ENCODE results near the gene CCDC92.
A peak's percentile ranks its signal among the peaks of the same experiment; 100 is the strongest.
"Not testable (repeated sequence)": the region's sequence is repeated elsewhere in the genome, so short reads cannot be mapped to it uniquely, and the experiment has no call there.

The CCDC92 gene

DNA sequence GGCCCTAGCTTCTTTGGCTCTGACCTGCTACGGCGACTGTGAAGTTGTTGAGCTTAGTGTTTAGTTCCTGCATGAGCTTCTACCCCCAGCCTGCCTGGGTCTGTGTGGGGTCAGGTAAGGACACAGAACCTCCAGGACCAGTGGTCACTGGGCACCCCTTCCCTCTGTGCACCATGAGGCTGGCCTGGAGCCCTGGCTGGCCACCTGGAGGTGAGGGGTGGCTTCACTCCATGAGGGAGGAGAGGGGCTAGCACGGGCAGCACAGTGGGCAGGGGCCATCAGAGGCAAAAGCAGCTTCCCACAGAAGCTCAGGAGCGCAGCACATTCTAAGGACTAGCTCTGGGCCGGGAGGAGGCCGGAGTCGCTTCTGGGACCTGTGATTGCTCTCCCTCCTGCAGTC lies 36.7 kb downstream of the CCDC92 start:
- DNase-seq, result no peak

DNA sequence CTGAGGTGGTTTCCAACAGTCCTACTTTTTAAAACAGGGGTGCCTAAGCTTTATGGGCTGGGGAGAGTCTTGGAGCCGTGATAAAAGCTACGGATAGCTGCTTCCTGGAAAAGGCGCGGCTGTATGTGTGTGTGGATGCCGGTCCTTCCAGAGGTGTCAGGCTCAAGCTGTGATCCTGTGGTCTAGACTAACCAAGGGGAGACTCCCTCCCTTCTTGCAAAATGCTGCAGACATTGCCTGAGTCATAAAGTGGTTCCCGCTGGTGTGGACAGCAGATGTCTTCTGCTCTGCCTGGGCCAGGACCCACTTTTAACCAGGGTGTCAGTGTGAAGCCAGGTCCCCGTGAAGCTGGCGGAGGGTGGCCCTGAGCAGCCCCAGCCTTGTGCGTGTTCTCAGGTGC lies 37.8 kb downstream of the CCDC92 start:
- DNase-seq, result no peak

DNA sequence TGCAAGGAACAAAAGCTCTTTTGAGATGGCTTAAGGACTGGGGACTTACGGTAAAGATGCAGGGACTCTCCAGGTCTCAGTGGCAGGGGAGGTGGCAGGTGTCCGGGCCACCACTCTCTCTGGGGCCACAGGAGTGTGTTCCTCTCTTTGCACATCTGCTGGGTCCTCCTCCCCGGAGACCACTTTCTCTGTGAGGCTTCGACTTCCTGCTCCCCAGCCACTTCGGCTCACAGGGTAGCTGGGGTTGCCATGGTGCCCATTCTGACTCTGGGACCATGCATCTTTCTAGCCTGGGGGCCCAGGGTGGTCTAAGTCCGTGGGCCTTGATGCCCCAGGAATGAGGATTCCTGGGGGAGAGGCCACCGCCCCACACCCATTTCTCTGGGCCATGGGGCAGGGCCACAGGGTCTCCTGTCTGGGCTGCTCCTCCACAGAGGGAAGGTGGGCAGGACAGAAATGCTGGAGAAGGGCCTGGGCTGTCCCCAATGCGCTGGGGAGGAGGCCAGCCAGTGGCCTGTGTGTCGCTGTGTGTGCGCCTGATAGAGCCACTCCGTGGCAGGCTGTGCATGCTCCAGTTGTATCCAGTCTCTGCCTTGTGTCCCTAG lies 38.5 kb downstream of the CCDC92 start:
- DNase-seq, result no peak

DNA sequence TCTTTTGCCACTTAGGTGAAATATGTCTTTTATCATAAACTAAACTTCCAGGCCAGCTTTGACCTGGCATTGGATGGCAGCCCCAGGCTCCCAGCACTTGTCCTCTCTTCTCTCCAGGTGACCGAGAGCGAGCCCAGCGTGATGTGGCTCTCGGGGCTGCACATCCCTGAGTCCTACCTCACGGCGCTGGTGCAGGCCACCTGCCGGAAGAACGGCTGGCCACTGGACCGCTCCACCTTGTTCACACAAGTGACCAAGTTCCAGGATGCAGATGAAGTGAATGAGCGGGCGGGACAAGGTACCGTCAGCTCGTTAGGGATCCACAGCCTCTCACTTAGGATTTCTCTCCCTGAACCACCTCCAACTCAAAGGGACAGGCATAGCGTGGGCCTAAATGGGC lies 39.4 kb downstream of the CCDC92 start:
- DNase-seq, result no peak

DNA sequence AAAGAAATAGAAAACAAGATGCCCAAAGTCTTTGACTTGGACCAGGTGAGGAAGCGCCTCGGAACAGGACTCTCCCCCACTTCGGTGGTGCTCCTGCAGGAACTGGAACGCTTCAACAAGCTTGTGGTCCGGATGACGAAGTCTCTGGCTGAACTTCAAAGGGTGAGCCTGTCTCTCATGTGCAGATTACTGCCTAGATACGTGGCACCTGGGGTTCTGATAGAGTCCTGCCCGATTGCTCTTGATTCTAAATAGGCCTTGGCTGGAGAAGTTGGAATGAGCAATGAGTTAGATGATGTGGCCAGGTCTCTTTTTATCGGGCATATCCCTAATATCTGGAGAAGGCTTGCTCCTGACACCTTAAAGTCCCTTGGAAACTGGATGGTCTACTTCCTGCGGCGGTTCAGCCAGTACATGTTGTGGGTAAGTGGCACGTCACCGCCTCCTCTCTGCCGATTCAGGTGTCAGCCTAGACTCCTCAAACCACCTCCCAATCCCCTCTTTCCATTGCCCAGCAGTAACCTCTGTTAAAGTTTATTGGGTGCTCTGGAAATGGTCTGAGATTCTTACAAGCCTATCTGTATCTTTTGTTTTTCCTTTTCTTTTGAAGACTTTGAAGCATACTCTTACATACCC lies 40.8 kb downstream of the CCDC92 start:
- DNase-seq, result peak; percentile 37 to 84 (median 62)

DNA sequence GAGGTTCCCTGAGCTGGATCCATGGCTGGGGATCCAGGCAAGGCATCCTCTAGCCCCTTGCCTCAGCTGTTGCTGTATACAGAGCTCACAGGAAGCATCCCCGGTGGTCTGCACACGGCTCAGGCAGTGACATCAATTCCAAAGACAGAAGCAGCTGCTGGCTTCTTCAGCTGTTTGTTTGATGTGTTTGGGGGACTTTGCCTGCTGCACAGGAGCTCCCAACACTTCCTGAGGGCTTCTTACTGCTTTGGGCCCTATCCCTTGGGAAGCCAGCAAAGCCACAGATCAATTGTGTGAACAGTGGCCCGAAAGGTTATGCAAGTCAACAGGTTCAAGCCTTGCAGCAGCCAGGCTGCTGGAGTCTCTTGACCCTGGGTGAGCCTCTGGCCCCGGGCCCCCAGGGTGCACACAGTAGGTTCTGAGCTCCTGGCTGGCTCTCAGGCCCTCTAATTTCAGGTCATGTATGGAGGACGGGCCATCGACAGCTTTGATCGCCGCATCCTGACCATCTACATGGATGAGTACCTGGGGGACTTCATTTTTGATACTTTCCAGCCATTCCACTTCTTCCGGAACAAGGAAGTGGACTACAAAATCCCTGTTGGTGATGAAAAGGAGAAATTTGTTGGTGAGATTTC lies 42.6 kb downstream of the CCDC92 start:
- DNase-seq, result no peak

DNA sequence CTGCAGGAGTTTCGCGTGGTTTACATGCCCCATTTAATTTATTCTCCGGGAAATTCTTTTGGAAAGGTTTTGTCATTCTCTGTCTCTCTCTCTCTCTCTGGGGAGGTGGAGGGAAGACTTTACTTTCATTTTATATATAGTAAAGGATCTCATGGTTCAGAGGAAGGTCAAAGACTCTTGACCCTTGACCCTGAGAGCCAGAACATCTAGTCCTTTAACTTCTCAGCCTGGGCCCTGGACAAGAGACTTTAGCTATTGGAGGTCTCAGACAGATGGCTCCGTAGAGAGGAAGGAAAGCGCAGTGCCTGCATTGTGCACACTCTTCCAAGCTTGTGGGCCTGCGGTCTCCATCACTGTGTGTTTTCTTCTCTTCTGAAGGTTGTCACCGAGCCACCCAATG lies 43.7 kb downstream of the CCDC92 start:
- DNase-seq, result no peak

DNA sequence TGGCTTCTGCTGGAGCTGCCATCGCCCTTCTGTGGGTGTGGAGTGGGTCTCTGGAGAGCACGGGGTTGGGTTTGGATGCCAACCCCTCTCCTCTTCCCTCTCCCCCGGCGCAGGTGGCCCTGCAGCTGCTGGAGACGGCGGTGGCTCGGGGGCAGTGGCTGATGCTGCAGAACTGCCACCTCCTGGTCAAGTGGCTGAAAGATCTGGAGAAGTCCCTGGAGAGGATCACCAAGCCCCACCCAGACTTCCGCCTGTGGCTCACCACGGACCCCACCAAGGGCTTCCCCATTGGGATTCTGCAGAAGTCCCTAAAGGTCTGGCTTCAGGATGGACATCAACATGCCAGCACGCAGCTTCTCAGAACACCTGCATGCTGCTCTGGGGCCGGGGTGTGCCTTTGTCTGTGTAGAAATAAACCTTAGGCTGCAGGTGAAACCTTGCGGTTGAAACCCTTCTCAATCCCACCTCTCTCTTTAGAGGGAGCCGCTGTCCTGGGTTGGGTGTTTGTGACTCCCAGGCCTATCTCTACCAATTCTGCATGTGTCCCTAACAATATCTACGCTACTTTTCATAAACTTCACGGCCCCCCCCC lies 44.3 kb downstream of the CCDC92 start:
- DNase-seq, result no peak

DNA sequence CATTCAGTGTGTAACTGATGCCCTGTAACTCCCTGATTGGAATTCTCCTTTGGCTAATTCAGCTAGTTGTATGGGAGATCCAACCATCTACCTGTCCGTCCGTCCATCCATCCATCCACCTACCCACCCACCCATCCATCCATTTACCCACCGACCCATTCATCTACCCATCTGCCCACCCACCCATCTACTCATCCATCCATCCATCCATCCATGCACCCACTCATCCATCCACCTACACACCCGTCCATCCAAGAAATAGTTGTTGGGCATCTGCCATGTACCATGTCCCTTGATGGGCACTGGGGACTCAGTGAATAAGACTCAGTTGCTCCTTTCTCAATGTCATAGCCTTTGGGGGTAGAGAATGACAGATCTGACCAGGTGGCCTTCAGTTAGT lies 48.1 kb downstream of the CCDC92 start:
- no peak for DNase-seq

DNA sequence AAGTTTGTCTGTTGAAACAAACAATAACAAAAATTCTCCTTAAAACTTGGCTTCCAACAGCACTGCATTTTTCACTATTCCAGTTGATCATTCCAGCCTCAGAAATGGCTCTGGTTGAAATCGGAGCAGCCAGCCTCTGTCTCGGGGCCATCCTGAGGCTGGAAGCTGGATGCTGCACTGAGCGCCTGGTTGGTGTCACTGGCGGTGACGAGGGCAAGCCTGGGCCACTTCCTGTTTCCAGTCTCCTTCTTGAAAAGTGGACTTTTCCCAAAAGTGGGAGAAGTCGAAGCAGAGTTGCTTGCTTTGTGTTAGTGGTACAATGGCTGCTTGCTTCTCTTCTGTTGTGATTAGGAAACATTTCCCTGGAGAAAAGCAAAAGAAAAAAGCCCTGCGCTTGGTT lies 48.7 kb downstream of the CCDC92 start:
- DNase-seq, result no peak

DNA sequence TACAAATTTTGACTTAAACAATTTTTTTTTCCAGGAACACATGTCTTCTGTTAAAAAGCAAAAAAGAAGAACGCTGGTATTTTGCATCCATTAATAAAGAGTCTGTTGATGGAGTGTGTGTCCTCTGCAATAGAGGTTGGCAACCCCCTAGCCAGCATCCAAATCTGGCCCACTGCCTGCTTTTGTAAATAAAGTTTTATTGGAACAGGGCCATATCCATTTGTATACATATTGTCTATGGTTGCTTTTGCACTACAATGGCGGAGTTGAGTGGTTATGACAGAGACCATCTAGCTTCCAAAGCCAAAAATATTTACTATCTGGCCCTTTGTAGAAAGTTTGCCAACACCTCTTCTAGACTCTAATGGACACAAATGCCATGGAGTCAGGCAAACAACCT lies 49.6 kb downstream of the CCDC92 start:
- no peak for DNase-seq

DNA sequence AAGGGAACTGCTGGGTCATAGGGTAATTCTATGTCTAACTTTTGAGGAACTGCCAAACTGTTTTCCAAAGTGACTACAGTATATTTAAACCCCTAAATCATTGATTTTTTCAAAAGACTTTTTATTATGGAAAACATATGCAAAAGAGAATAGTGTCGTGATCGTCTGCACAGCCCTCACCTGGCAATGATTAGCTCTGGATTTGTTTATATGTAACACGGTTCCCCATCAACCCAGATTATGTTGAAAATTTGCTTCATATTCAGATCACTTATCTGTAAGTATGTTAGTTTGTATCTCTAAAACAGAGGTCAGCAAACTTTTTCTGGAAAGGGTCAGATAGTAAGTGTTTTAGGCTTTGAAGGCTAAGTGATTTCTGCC lies 52.7 kb downstream of the CCDC92 start:
- no peak for DNase-seq

DNA sequence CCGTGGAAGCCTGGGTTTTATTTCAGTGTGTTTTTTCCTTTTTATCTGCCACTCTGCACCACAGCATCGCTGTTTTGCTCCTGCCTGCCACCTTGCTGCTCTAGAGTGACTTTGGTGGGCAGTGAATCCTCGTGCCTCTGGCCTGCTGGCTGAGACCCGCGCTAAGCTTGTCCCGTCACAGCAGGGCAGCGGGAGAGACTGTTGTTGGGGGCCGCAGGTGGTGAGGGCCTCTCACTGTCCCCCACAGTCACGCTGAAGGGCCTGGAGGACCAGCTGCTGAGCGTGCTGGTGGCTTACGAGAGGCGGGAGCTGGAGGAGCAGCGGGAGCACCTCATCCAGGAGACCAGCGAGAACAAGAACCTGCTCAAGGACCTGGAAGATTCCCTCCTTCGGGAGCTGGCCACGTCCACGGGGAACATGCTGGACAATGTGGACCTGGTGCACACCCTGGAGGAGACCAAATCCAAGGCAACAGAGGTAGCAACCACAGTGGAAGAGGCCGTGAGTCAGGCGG lies 55.2 kb downstream of the CCDC92 start:
- no peak for DNase-seq

DNA sequence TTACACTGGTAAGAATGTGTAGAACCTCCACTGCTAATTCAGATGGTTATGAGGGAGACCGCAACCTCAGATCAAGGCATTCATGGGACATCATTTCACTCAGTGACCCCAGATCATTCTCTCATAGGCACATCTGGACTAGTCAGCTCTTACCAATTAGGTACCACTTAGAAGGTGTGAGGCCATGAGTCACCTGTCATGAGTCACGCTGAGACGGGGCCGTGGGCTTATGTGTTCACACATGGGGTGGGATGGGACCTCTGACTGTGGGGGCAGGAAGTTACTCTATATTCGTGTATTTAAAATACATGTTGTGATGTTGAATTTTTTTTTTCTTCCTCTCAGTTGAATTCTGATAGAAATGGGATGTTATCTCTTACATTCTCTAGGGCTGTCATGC lies 55.9 kb downstream of the CCDC92 start:
- no peak for DNase-seq

DNA sequence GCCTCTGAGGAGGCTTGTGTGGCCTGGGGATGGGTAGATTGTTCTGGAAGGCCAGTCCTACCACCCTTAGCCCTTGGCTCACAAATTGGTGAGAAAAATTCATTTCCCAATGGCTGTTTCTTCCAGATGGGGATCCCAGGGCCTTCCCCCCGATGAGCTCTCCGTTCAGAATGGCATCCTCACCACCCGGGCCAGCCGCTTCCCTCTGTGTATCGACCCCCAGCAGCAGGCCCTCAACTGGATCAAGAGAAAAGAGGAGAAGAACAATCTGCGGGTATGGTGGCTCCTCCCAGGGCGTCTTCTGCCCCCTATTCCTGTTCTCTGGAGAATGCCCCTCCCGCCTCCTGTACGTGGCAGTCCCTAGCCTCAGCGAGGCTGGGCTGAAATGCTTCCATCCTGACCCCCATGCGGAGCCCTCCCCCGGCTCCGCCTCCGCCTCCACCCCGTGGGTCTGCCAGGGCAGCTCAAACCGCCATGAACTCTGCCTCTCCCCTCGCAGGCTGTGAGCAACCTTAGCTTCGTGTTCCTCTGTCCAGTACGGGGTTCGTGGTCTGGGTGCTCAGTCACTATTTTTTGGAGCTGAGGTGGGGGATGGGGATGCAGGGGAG lies 57.8 kb downstream of the CCDC92 start:
- DNase-seq, result no peak

DNA sequence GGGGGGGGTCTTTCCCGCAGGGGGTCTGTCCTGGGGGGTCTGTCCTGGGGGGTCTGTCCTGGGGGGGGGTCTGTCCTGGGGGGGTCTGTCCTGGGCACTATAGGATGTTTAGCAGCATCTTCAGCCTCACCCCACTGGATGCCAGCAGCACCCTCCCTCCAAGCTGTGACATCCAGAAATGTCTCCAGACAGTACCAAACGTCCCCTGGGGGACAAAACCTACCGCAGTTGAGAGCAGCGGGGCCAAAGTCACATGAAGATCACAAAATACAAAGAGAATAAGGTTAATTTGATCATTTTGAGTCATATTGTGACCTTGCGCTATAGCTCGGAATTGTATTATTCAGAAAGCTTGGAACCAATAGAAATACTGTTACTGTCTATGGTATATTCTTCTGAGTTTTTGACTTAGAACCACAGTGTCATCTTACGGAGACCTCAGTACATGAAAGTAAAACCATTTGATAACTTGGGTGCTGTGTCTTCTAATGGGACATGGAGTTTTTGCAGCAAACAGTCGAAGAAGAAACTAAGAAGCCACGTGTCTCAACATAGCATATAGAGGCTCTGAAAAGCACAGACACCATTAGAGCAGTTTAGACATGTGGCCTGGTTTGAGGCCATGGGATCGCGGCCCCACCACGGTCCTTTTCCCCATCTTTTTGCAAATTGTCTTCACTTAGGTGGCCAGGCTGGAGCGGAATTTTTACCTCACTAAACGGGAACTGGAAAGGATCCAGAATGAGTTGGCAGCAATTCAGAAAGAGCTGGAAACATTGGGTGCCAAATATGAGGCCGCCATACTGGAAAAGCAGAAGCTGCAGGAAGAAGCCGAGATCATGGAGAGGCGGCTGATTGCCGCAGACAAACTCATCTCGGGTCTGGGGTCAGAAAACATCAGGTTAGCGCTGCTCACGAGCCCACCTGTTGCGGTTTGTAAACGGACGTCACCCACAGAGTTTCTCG lies 59.9 kb downstream of the CCDC92 start:
- DNase-seq, result peak in 1 of 6 experiments; percentile 22

DNA sequence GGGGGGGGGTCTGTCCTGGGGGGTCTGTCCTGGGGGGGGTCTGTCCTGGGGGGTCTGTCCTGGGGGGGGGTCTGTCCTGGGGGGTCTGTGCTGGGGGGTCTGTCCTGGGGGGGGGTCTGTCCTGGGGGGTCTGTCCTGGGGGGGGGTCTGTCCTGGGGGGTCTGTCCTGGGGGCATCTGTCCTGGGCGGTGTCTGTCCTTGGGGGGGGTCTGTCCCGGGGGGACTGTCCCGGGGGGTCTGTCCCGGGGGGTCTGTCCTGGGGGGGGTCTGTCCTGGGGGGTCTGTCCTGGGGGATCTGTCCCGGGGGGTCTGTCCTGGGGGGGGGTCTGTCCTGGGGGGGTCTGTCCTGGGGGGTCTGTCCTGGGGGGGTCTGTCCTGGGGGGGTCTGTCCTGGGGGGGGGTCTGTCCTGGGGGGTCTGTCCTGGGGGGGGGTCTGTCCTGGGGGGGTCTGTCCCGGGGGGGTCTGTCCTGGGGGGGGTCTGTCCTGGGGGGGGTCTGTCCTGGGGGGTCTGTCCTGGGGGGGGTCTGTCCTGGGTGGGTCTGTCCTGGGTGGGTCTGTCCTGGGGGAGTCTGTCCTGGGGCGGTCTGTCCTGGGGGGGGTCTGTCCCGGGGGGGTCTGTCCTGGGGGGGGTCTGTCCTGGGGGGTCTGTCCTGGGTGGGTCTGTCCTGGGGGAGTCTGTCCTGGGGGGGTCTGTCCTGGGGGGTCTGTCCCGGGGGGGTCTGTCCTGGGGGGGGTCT lies 60.8 kb downstream of the CCDC92 start:
- not testable (repeated sequence) for DNase-seq

DNA sequence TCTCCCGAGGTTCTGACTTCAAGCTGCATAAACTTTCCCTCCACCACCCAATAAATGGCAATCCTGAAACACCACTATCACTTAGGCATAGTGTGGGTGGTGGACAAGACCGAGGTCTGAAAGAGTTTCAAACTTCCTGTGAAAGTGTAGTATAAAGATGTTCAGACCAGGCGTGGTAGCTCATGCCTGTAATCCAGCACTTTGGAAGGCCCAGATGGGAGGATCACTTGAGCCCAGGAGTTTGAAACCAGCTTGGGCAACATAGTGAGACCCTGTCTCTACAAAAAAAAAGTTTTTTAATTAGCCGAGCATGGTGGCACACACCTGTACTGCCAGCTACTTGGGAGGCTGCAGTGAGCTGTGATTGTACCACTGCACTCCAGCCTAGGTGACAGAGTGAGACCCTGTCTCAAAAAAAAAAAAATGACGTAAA lies 61.9 kb downstream of the CCDC92 start:
- no peak for DNase-seq

DNA sequence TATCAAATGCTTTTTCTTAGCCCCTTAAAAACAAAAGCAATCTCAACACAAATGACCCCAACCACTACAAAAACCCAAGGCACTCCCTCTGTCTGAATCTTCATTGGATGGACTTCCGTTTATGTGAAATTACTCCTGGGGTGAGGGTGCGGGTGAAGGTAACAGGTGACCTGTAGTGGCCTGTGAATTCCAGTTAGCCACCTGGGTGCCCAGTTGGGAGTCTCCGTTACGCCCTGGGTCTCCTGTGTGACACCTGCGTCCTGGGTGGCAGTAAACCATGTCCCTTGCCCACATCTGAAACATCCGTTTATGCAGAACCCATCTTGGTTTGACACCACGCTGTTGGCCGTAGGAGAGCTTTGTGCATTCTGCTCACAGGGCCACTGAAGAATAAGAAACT lies 62.6 kb downstream of the CCDC92 start:
- DNase-seq, result no peak

DNA sequence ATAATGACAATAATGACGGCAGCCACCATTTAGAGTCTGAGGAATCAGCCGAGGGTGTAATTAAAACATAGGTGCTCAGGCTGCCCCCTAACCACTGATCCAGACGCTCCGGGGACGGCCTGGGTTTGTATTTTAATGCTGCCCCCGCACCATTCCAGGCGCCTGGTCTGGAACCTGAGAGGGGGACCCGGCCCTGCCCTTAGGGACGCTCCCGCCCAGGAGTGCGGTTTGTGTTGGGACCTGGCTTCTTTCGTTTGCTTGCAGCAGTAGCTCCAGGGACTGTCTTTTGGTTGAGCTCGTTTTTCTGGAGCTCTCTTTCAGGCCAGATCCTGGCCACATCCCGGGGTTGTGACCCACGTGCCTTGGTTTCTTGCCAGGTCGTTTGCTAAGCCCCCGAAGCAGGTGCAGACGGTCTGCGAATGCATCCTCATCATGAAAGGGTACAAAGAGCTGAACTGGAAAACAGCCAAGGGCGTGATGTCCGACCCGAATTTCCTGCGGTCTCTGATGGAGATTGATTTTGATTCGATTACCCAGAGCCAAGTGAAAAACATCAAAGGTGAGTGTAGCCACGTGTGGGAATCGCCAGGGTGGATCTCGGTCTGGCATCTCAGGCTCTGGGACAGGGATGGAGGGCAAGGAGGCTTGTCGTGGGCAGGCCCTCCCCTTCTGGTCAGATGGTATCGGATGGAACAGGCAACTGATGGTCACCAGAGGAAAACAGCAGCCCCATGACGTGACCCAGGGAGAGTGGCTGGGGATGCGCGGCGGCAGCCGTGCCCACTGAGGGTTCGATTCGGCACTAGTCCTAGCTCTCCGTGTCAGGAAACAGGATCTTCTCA lies 63.5 kb downstream of the CCDC92 start:
- DNase-seq, result no peak
